Loucy (cell line): ENCODE measurements around the gene ARHGEF10L.

Experiments
- H2AFZ ChIP-seq: fragments of 200-600 bp; sonication (generic); 2 replicates; pipeline ENCODE4 v1.6.0; 2016; ENCODE audit warnings: antibody characterized with exemption, mild to moderate bottlenecking, low read length, moderate library complexity
- H3F3A ChIP-seq: fragments of 200-600 bp; 2 replicates; pipeline ENCODE4 v1.6.0; 2016; ENCODE audit warnings: antibody characterized with exemption, low read depth, mild to moderate bottlenecking
- H3K27me3 ChIP-seq: fragments of 200-600 bp; sonication (generic); 2 replicates; pipeline ENCODE4 v1.6.1; 2014; ENCODE audit warnings: low read length, mild to moderate bottlenecking; ENCODE audit not compliant: insufficient read depth, poor library complexity, severe bottlenecking
- H3K36me3 ChIP-seq: fragments of 200-600 bp; sonication (generic); 2 replicates; pipeline ENCODE4 v1.6.1; 2016; ENCODE audit warnings: low read length; ENCODE audit not compliant: insufficient read depth
- H3K4me1 ChIP-seq: fragments of 200-600 bp; sonication (generic); 2 replicates; pipeline ENCODE4 v1.5.1; 2014; ENCODE audit warnings: low read length, mild to moderate bottlenecking; ENCODE audit not compliant: insufficient read depth, poor library complexity, severe bottlenecking
- H3K4me2 ChIP-seq: fragments of 200-600 bp; sonication (generic); 2 replicates; pipeline ENCODE4 v1.6.0; 2014; ENCODE audit warnings: antibody characterized with exemption, low read length, low read depth, mild to moderate bottlenecking; ENCODE audit not compliant: poor library complexity, severe bottlenecking
- H3K4me3 ChIP-seq: fragments of 200-600 bp; sonication (generic); 2 replicates; pipeline ENCODE4 v1.5.1; 2014; ENCODE audit warnings: low read length, mild to moderate bottlenecking, mixed read lengths; ENCODE audit not compliant: poor library complexity, severe bottlenecking
- H3K79me2 ChIP-seq: fragments of 200-600 bp; sonication (generic); 2 replicates; pipeline ENCODE4 v1.6.1; 2014; ENCODE audit warnings: low read length; ENCODE audit not compliant: insufficient read depth
- H3K9ac ChIP-seq: fragments of 200-600 bp; sonication (generic); 2 replicates; pipeline ENCODE4 v1.6.0; 2014; ENCODE audit warnings: mild to moderate bottlenecking, low read depth, low read length, moderate library complexity; ENCODE audit not compliant: poor library complexity, severe bottlenecking
- H3K9me2 ChIP-seq: fragments of 200-600 bp; sonication (generic); replicated peaks from 2 replicates; pipeline ENCODE4 v1.6.1; 2016; ENCODE audit warnings: low read depth, low read length, mixed read lengths
- H3K9me3 ChIP-seq: fragments of 200-600 bp; sonication (generic); 2 replicates; pipeline ENCODE4 v1.6.1; 2014; ENCODE audit warnings: mild to moderate bottlenecking, antibody characterized with exemption, low read length, low read depth; ENCODE audit not compliant: insufficient read depth
- H4K20me1 ChIP-seq: fragments of 200-600 bp; sonication (generic); 2 replicates; pipeline ENCODE4 v1.6.0; 2014; ENCODE audit warnings: antibody characterized with exemption, low read length, mild to moderate bottlenecking; ENCODE audit not compliant: insufficient read depth, poor library complexity, severe bottlenecking
- EZH2phosphoT487 ChIP-seq: fragments of 200-600 bp; IDR thresholded peaks from 2 replicates; pipeline ENCODE4 v1.6.1; 2018; ENCODE audit warnings: antibody characterized with exemption, mild to moderate bottlenecking, moderate library complexity, borderline replicate concordance
- TF ChIP-seq, protein P1 (sequence below): fragments of 200-600 bp; sonication (generic); conservative IDR thresholded peaks from 2 replicates; pipeline ENCODE4 v1.5.1; 2014; ENCODE audit warnings: mild to moderate bottlenecking, antibody characterized with exemption, low read length

The ARHGEF10L gene

DNA sequence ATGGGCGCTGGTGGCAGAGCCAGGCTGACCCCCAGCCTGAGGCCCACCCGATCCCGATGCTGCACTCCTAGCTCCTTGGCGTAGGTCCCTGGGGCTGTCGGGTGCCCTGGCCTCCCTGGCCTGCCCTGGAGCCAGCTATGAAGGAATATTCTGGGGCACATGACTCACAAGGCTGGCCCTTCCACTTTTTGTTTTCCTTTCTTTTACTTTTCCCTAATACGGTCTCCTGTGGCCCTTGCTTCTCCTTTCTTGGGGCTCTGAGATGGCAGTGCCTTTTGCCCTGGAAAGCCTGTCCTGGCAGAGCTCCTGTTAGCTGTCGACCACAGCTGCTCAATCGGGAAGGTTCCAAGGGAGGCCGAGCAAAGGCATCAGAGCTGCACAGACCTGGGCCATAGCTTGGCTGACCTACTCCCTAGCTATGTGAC is 22.1 kb downstream of the ARHGEF10L start:
- H3K9ac ChIP-seq, result no peak overlapping the region

DNA sequence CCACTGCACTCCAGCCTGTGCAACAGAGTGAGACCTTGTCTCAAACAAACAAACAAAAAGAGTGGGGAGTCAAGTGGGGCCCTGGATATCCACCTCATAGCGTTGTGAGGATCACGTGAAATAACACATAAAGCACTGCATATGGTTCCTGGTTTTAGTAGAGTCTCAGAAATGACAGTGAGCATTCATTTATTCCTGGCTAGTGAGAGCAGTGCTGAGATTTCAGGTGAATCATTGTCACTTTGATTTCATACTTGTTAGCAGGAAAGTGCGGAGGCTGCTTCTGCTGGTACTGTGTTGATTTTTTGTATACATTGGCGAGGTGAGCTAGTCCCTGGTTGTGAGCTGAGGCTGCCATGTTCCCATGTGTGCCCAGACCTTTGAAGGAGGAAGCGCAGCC is 22.9 kb downstream of the ARHGEF10L start:
- no peaks in the 10 kb centered on the region for H3K27me3 ChIP-seq
- H4K20me1 ChIP-seq, result no peaks in the 10 kb centered on the region
- H3K9me3 ChIP-seq, result no peaks in the 10 kb centered on the region
- H3K79me2 ChIP-seq, result no peaks in the 10 kb centered on the region
- no peak overlapping the region for H3K4me2 ChIP-seq
- H2AFZ ChIP-seq, result no peak overlapping the region
- H3K36me3 ChIP-seq, result no peaks in the 10 kb centered on the region
- H3K9me2 ChIP-seq, result no peaks in the 10 kb centered on the region
- H3K4me1 ChIP-seq, result no peaks in the 10 kb centered on the region
- TF ChIP-seq, protein P1, sequence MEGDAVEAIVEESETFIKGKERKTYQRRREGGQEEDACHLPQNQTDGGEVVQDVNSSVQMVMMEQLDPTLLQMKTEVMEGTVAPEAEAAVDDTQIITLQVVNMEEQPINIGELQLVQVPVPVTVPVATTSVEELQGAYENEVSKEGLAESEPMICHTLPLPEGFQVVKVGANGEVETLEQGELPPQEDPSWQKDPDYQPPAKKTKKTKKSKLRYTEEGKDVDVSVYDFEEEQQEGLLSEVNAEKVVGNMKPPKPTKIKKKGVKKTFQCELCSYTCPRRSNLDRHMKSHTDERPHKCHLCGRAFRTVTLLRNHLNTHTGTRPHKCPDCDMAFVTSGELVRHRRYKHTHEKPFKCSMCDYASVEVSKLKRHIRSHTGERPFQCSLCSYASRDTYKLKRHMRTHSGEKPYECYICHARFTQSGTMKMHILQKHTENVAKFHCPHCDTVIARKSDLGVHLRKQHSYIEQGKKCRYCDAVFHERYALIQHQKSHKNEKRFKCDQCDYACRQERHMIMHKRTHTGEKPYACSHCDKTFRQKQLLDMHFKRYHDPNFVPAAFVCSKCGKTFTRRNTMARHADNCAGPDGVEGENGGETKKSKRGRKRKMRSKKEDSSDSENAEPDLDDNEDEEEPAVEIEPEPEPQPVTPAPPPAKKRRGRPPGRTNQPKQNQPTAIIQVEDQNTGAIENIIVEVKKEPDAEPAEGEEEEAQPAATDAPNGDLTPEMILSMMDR, result no peak
- no peak for TF ChIP-seq EZH2phosphoT487
- H3K9ac ChIP-seq, result no peak overlapping the region
- H3K4me3 ChIP-seq, result no peak overlapping the region
- H3F3A ChIP-seq, result no peaks in the 10 kb centered on the region

More for the DNA sequence above, 22.1 kb downstream of the ARHGEF10L start:
- Histone ChIP-seq H3K27me3 (no peaks in the 10 kb centered on the region), H2AFZ (no peak overlapping the region), H3K36me3 (no peaks in the 10 kb centered on the region), H3K9me3 (no peaks in the 10 kb centered on the region), H3K4me2 (no peak overlapping the region), H3K9me2 (no peaks in the 10 kb centered on the region), H3K4me1 (no peaks in the 10 kb centered on the region), H3K4me3 (no peak overlapping the region), H4K20me1 (no peaks in the 10 kb centered on the region), H3K79me2 (no peaks in the 10 kb centered on the region), H3F3A (no peaks in the 10 kb centered on the region)
- TF ChIP-seq, protein P1, result no peak
- no peak for TF ChIP-seq EZH2phosphoT487

DNA sequence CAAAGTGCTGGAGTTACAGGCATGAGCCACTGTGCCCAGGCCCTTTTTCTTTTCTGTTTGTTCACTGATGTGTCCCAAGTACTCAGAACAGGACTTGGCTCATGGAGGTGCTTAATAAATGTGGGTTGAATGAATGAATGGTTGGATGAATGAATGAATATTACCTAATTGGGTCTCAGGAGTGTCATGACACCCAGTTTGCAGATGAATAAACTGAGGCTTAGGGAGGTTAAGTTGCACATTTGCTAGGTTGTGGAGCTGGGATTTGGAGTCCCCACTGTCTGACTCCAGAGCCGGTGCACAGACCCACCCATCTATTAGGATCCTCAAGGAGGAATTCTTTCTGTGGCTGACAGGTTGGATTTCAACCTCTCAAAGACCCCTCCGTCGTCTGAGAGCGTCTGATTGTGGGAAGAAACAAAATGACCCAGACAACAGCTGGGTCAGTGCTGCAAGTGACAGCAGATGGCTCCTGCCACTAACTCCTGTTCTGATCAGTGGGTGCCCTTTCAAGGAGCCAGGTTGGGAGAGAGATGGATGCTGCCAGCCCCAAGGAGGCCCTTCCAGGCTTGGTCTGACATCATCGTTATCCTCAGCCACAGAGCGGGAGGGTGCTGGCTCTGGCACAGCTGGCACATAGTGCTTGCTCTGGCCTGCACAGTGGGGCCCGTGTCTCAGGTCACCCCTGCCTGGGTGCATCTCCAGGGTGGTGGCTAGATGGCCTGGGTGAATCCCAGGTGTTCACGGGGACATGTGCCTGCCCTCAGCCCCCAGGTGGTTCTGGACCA is 24.2 kb downstream of the ARHGEF10L start:
- Histone ChIP-seq H3K9me3 (no peaks in the 10 kb centered on the region), H3K9me2 (no peaks in the 10 kb centered on the region), H3F3A (no peaks in the 10 kb centered on the region), H3K36me3 (no peaks in the 10 kb centered on the region), H2AFZ (no peak overlapping the region), H3K27me3 (no peaks in the 10 kb centered on the region), H3K4me1 (no peaks in the 10 kb centered on the region), H3K9ac (no peak overlapping the region), H4K20me1 (no peaks in the 10 kb centered on the region), H3K4me2 (no peak overlapping the region), H3K4me3 (no peak overlapping the region), H3K79me2 (no peaks in the 10 kb centered on the region)
- TF ChIP-seq EZH2phosphoT487, result no peak
- TF ChIP-seq, protein P1, result no peak
